HEK293 (cell line): ENCODE data around the gene CLDN6.
A peak's percentile ranks its signal among the peaks of the same experiment; 100 is the strongest.

Experiments
- CTCF ChIA-PET: fragments of 350-600 bp; formaldehyde crosslinking; extraction: SDS; loops from one replicate; lab custom pipeline; 2021; ENCODE audit warnings: antibody characterized with exemption; lab: Yijun Ruan, JAX
- POLR2A ChIA-PET: fragments of 300-600 bp; formaldehyde crosslinking; extraction: SDS; loops from one replicate; lab custom pipeline; 2020; ENCODE audit warnings: antibody characterized with exemption, inconsistent platforms; lab: Yijun Ruan, JAX
- H3K27ac ChIP-seq: fragments of 200-500 bp; sonication (Bioruptor generic); 2 replicates; pipeline ENCODE4 v1.5.1; 2014; ENCODE audit warnings: low read depth, low read length, control low read depth, inconsistent platforms; ENCODE audit errors: extremely low read depth
- H3K36me3 ChIP-seq, 2 experiments: fragments of 200-500 bp in 1 of 2; sonication (Bioruptor generic) in 1 of 2; 1 replicate in 1 of 2; 2 replicates in 1 of 2; pipeline ENCODE4 v1.5.1; 2014 to 2017; ENCODE audit warnings: inconsistent platforms in 2 of 2, low read length in 2 of 2; ENCODE audit not compliant: control insufficient read depth in 2 of 2, insufficient read depth in 1 of 2
- H3K4me1 ChIP-seq: fragments of 200-500 bp; sonication (Bioruptor generic); 2 replicates; pipeline ENCODE4 v1.5.1; 2014; ENCODE audit warnings: mild to moderate bottlenecking, low read length, inconsistent platforms; ENCODE audit not compliant: control insufficient read depth, insufficient read depth
- H3K4me3 ChIP-seq: 2 replicates; pipeline ENCODE4 v1.5.1; 2011; ENCODE audit warnings: low read depth, mild to moderate bottlenecking, control low read depth, low read length, moderate library complexity
- H3K9me3 ChIP-seq: fragments of 200-500 bp; sonication (Bioruptor generic); 2 replicates; pipeline ENCODE4 v1.5.1; 2014; ENCODE audit warnings: low read depth, low read length, inconsistent platforms; ENCODE audit not compliant: control insufficient read depth, insufficient read depth
- GFI1B ChIP-seq: fragments of 450-650 bp; formaldehyde crosslinking; IDR thresholded peaks from 2 replicates; pipeline ENCODE4 v1.5.1; 2016; ENCODE audit warnings: missing biosample characterization, missing genetic modification characterization
- HIC1 ChIP-seq: fragments of 450-650 bp; formaldehyde crosslinking; IDR thresholded peaks from 2 replicates; pipeline ENCODE4 v1.5.1; 2016; ENCODE audit warnings: missing biosample characterization, missing genetic modification characterization
- HOXA7 ChIP-seq: sonication (generic); formaldehyde crosslinking; IDR thresholded peaks from 2 replicates; pipeline ENCODE4 v1.8.1; 2022; ENCODE audit warnings: missing genetic modification reagents, borderline replicate concordance
- HOXC10 ChIP-seq: sonication (generic); formaldehyde crosslinking; IDR thresholded peaks from 2 replicates; pipeline ENCODE4 v1.8.1; 2023; ENCODE audit warnings: mild to moderate bottlenecking, missing genetic modification reagents
- SCRT2 ChIP-seq: fragments of 450-650 bp; formaldehyde crosslinking; IDR thresholded peaks from 2 replicates; pipeline ENCODE4 v1.5.1; 2016; ENCODE audit warnings: missing biosample characterization, missing genetic modification characterization
- ZBTB21 ChIP-seq: fragments of 450-650 bp; formaldehyde crosslinking; IDR thresholded peaks from 2 replicates; pipeline ENCODE4 v1.5.1; 2017; ENCODE audit warnings: missing biosample characterization, missing genetic modification characterization
- ZBTB48 ChIP-seq: fragments of 450-650 bp; formaldehyde crosslinking; IDR thresholded peaks from 2 replicates; pipeline ENCODE4 v1.5.1; 2016; ENCODE audit warnings: missing biosample characterization, missing genetic modification characterization
- ZBTB8A ChIP-seq: fragments of 450-650 bp; formaldehyde crosslinking; IDR thresholded peaks from 2 replicates; pipeline ENCODE4 v1.5.1; 2016; ENCODE audit warnings: missing biosample characterization, missing genetic modification characterization
- ZNF112 ChIP-seq: fragments of 450-650 bp; formaldehyde crosslinking; IDR thresholded peaks from 2 replicates; pipeline ENCODE4 v1.5.0; 2017; ENCODE audit warnings: missing biosample characterization, missing genetic modification characterization
- ZNF416 ChIP-seq: fragments of 450-650 bp; formaldehyde crosslinking; IDR thresholded peaks from 2 replicates; pipeline ENCODE4 v1.5.1; 2016; ENCODE audit warnings: missing biosample characterization, missing genetic modification characterization
- ZNF585B ChIP-seq: fragments of 450-650 bp; formaldehyde crosslinking; IDR thresholded peaks from 2 replicates; pipeline ENCODE4 v1.5.1; 2016; ENCODE audit warnings: missing biosample characterization, missing genetic modification characterization
- ZNF629 ChIP-seq: fragments of 450-650 bp; formaldehyde crosslinking; IDR thresholded peaks from 2 replicates; pipeline ENCODE4 v1.5.1; 2017; ENCODE audit warnings: missing biosample characterization, missing genetic modification characterization
- ZXDB ChIP-seq: fragments of 450-650 bp; formaldehyde crosslinking; IDR thresholded peaks from 2 replicates; pipeline ENCODE4 v1.5.1; 2016; ENCODE audit warnings: missing biosample characterization, missing genetic modification characterization
- TF ChIP-seq, protein P1 (sequence below): fragments of 450-650 bp; formaldehyde crosslinking; IDR thresholded peaks from 2 replicates; pipeline ENCODE4 v1.5.1; 2017; ENCODE audit warnings: missing biosample characterization, missing genetic modification characterization
- TF ChIP-seq, protein P2 (sequence below): fragments of 450-650 bp; formaldehyde crosslinking; IDR thresholded peaks from 2 replicates; pipeline ENCODE4 v1.5.1; 2016; ENCODE audit warnings: missing biosample characterization, missing genetic modification characterization

CLDN6 gene

DNA sequence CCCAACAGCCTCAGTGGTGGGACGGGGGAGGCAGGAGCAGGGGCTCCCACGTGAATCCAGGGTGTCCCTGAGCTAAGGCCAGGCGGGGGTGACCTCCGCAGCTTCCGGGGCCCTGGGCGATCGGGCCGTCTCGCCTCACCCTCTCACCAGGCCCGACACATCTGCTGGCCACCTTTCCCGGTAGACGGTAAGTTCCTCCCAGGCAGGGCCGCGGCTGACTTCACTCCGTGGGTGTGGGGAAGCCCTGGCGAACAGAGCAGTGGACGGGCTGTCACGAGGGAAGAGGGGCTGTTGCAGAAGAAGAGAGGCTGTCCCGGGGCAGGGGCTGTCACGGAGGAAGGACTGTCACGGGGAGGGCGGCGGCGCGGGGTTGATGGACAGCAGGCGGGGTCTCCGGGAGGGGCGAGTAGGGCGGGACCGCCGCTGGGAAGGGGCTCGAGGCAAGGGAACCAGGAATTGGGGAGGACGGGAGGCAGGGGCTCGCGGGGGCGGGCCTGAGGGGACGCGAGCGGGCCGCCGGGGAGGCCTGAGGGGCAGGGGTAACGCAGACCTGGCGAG lies 38.2 kb downstream of the CLDN6 start (continued):
- TF ChIP-seq, protein P1, sequence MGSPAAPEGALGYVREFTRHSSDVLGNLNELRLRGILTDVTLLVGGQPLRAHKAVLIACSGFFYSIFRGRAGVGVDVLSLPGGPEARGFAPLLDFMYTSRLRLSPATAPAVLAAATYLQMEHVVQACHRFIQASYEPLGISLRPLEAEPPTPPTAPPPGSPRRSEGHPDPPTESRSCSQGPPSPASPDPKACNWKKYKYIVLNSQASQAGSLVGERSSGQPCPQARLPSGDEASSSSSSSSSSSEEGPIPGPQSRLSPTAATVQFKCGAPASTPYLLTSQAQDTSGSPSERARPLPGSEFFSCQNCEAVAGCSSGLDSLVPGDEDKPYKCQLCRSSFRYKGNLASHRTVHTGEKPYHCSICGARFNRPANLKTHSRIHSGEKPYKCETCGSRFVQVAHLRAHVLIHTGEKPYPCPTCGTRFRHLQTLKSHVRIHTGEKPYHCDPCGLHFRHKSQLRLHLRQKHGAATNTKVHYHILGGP (tag by site-specific recombination) = no peak
- no peak for TF ChIP-seq GFI1B (tag by site-specific recombination)
- TF ChIP-seq SCRT2 (tag by site-specific recombination) = no peak
- TF ChIP-seq ZXDB (tag by site-specific recombination) = peak; percentile 88
- TF ChIP-seq, protein P2, sequence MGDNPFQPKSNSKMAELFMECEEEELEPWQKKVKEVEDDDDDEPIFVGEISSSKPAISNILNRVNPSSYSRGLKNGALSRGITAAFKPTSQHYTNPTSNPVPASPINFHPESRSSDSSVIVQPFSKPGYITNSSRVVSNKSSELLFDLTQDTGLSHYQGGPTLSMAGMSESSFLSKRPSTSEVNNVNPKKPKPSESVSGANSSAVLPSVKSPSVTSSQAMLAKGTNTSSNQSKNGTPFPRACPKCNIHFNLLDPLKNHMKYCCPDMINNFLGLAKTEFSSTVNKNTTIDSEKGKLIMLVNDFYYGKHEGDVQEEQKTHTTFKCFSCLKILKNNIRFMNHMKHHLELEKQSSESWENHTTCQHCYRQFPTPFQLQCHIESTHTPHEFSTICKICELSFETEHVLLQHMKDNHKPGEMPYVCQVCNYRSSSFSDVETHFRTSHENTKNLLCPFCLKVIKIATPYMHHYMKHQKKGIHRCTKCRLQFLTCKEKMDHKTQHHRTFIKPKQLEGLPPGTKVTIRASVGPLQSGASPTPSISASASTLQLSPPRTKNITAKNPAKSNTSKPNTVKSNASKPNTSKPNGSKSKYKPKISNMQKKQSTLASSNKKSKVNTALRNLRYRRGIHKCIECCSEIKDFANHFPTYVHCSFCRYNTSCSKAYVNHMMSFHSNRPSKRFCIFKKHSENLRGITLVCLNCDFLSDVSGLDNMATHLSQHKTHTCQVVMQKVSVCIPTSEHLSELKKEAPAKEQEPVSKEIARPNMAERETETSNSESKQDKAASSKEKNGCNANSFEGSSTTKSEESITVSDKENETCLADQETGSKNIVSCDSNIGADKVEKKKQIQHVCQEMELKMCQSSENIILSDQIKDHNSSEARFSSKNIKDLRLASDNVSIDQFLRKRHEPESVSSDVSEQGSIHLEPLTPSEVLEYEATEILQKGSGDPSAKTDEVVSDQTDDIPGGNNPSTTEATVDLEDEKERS = no peak

- H3K4me1 ChIP-seq = peaks cover 7% of the 10 kb centered on the region
- POLR2A ChIA-PET = interaction anchor here (1.1 to 2.4 kb wide), 2 partner anchors 8 to 54 kb away, joined by 3 to 9 read pairs; partner anchors contain the start of gene PAQR4
- H3K9me3 ChIP-seq = no peaks in the 10 kb centered on the region
- no peak for TF ChIP-seq ZNF629 (tag by site-specific recombination)
- TF ChIP-seq ZBTB48 (tag by site-specific recombination) = peak; percentile 27; the same call in 1 of the 2 replicates
- no peak for TF ChIP-seq ZNF585B (tag by site-specific recombination)
- no peak for TF ChIP-seq ZBTB21 (tag by site-specific recombination)
- TF ChIP-seq ZNF416 (tag by site-specific recombination) = no peak
- no peak for TF ChIP-seq HOXC10 (CRISPR knock-in tag)
- no peak for TF ChIP-seq HOXA7 (CRISPR knock-in tag)
- TF ChIP-seq ZNF112 (tag by site-specific recombination) = no peak
- peaks cover 3 to 57% of the 10 kb centered on the region in 2 experiments; a peak in 2 of 3 replicates for H3K36me3 ChIP-seq
- no peak overlapping the region for H3K27ac ChIP-seq
- H3K4me3 ChIP-seq = no peak overlapping the region
- CTCF ChIA-PET = interaction anchor here (0.8 to 1.3 kb wide), 3 partner anchors 7 to 44 kb away, joined by 3 to 7 read pairs (median 6); no protein-coding TSS in a partner anchor
These were observed 40.5 kb downstream of the CLDN6 start for GRCh38 chr16:2977440-2977839.

DNA sequence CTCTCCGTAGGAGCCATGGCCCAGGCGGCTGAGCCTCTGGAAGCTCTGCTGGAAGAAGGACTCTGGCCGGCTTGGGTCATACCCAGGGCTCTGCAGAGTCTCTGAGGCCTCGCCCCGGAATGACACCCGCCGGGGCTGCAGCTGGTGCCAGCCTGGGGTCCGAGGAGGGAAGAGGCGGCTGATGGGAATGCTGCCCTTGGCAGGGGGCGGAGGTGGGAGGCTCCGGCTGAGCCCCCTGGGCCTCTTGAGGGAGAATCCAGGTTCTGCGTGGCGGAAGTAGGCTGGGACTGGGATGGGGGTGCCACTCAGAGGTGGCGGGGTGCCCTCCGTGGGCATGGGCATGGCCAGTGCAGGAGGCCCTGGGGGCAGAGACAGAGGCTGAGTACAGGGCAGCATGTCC lies 41.3 kb downstream of the CLDN6 start:
- no peaks in the 10 kb centered on the region for H3K9me3 ChIP-seq
- ChIA-PET POLR2A (interaction anchor here (1.1 kb wide), 1 partner anchor 54 kb away, joined by 3 read pairs; no protein-coding TSS in a partner anchor), CTCF (interaction anchor here (1.3 kb wide), 1 partner anchor 45 kb away, joined by 3 read pairs; no protein-coding TSS in a partner anchor)
- TF ChIP-seq ZBTB8A (tag by site-specific recombination) (no peak), HIC1 (tag by site-specific recombination) (peak; percentile 80)
- H3K4me1 ChIP-seq = peaks cover 7% of the 10 kb centered on the region
- H3K27ac ChIP-seq = no peak overlapping the region
- no peak overlapping the region for H3K4me3 ChIP-seq
- H3K36me3 ChIP-seq = peaks cover 3 to 65% of the 10 kb centered on the region in 2 experiments; a peak in 2 of 3 replicates
